Epidermal melanocyte (primary cell): ENCODE measurements around the gene CELF4.

ENCODE experiments used
- DNase-seq: peaks from one replicate; pipeline ENCODE4 v3.0.0; 2011; ENCODE audit warnings: low spot score; ENCODE audit not compliant: insufficient read length

The CELF4 gene

DNA sequence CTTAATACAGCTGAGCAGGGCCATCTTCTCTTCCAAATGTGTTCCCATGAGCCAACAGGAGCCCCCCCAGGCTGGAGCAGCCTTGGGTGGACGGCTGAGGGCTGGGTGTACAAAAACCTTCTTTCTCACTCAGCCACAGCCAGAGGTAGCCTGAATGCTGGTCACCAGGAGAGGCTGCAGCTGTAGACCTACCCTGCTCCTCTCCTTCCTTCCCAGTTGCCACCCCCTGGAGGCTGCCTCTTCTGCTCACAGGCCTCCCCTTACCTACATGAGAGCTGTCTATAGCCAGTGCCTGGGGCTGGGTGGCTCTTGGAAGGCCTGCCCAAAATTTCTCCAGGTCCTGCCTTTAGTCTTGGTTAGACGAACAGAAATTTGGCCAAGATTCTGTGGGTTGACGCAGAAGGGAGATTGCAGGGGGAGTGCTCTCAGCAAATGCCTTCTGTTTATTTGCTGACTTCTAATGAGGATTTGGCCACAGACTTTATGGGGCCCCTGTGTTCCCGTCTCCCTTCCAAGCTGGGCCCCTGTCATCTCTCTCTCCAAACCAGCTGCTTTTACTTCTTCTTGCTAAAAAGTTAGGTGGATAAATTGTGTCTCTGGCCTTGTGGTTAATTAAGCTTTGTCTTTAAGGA, 18.3 kb downstream of the CELF4 start:
- no peak for DNase-seq

DNA sequence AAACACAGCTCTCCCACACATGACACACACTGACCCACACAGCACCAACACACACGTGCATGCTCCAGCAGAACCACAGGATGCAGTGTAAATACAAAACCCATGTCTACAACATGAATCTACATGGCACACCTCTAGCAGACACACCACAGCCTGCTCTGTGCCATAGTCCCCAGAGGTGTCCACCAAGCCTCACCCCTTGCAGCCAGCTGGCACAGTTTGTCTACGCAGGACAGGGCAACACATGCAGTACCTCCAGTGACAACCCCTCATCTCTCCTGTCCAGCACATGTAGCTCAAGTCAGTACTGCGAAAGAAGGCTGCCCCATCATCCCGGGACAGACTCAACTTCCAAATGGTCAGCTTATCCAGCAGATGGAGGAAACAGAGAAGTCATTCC, 18.9 kb downstream of the CELF4 start:
- DNase-seq: no peak

DNA sequence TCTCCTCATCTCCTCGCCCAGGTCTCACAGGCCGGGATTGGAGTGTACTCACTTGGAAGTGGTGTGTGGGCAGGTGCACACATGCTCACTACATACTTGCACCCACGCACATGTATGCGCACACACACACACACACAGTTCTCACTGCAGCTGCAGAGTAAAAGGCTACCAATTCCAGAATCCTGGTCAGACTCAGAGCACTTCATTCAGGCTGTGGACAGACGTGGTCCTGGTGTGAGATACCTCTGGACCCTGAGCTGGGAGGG, 19.4 kb downstream of the CELF4 start:
- DNase-seq: no peak

DNA sequence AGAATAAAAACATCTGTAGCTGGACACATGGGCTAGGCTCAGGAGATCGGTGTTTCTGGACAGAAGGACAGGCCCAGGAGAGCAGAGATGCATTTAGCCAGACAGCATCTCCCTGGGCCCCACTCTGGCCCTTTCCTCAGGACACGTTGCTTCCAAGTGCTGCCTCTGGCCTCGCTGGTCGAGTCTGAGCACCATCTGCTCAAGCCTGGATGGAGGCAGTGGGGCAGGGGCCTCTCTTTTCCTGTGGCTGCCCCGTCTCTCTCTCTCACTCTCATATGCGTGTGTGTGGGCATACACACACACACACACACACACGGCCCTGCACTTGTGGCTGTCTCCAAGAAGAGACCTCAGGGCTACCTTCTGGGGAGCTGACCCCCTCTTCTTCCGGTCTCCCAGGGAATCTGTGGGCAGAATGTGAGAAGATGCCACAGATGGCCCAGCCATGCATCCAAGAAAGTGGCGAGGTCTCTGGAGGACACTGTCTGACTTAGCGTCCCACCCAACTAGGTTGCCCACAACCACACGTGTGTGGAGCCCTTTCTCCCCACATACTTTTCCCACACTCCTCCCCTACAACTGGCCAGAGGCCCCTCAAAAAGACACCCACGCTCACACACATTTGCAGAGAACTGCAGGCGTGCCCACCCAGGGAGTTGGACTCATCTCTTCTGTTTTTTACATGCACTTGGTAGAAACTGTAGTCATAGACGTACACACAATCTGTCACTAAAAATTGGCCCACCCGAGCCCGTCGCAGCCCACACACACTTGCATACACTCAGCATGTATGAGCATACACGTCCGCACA, 19.9 kb downstream of the CELF4 start:
- no peak for DNase-seq

DNA sequence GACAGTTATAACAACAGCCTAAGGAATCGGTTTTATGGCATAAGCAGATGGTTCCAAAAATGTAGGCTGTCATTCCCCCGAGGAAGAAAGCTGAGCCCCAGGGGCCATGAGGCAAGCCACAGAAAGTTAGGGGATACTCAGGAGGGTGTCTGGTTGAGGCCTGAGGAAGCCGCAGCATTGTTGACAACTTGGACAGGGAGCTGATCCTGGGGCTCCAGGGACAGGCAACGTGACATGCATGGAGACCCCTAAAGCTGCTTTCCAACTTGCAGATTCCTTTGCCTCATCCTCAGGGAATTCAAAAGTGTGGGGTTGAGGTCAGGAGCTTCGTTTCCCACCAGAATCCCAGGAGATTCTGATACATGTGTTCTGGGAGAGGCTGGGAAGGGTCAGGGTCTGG, 20.9 kb downstream of the CELF4 start:
- no peak for DNase-seq

DNA sequence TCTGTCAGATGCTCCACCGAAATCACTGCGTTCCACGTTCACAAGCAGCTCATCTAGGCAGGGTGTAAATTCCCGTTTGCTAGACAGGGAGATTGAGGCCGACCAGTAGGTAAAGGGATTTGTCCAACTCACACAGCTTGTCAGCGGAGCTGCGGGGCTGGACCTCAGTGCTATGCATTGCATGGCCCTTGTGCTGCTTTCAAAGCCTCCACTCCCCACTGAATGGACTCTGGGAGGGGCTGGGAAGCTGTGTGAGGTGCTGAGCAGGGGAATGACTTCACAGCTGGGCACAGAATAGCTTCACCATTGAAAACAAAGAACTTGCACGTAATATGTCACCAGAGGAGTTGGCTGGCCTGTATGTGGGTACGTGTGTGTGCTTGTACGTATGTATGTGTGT, 21.4 kb downstream of the CELF4 start:
- DNase-seq: no peak

DNA sequence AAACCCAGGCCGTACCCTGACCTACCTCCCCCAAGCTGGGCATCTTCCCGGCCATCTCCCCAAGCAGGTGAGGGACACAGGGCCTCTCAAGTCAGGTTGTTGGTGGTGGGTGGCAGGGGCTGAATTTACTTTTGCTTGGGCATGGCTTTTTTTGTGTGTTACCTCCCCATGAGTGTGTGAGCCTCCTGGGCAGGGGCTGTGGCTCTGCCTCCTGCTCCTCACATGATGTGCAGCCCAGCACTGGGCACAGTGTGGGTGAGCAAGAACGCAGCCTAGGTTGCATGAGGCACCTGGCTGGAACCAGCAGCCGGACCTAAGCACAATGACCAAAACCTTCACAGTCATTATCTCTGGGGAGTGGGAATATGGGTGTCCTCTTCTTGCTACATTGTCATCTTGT, 22.3 kb downstream of the CELF4 start:
- DNase-seq: no peak

DNA sequence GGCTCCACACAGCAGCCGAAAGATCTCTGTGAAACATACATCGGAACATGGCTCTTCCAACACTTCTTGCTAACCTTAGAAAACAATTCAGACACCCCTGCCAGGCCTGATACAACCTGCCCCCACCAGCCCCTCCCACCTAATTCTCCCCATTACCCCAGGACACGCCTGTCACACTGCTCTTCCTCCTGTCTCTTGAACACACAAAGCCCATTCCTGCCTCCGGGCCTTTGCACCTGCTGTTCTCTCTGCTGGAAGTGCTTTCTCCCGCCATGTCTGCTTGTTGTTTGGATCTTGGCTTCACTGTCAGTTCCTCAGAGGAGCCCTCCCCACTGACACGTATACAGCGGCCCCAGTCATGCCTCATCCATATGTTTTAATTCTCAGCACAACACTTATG, 24.1 kb downstream of the CELF4 start:
- DNase-seq: no peak

DNA sequence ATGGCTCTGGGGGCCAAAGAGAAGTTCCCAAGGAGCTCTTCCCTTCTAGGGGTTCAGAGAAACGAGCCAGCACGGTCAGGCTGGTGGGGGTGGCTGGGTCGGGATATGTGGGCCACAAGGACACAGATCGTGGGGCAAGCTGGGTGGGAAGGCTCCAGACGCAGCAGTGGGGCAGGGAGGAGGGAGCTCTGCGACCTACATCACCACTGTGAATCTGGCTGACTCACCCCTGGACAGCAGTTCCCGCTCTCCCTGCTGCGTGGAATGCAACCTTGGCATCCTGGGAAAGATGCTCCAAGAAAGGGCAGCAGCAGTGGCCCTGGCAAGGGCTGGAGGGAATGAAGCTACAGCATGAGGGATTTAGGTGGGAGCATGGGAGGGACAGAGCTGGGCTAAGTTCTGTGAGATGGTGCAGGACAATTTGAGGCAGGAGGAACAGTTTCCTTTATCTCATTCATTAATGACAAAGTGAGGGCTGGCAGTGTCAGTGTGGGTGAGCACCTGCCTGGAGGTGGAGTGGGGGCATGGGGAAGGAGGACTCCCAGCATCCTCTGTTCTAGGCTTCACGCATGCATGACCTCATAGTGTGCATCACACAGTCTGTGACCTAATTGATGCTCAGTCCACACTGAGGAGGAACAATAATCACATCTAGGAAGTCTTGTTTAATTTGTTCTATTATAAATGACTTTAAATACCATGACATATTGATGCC, 25.0 kb downstream of the CELF4 start:
- DNase-seq: no peak

DNA sequence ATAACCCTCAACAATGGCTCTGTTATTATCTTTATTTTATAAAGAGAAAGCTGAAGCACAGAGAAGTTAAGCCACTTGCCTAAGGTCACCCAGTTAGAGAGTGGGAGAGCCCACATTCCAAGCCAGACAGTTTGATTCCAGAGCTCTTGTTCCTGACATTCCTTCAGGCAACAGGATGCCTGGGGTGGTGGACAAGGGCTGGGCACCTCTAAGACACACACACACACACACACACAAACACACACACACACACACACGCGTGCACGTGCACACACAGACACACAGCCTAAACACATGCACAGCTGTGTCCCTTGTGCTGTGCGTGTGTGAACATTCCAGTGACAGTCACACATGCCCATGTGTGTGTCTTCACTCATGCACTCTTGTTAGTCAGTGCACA, 26.4 kb downstream of the CELF4 start:
- no peak for DNase-seq

DNA sequence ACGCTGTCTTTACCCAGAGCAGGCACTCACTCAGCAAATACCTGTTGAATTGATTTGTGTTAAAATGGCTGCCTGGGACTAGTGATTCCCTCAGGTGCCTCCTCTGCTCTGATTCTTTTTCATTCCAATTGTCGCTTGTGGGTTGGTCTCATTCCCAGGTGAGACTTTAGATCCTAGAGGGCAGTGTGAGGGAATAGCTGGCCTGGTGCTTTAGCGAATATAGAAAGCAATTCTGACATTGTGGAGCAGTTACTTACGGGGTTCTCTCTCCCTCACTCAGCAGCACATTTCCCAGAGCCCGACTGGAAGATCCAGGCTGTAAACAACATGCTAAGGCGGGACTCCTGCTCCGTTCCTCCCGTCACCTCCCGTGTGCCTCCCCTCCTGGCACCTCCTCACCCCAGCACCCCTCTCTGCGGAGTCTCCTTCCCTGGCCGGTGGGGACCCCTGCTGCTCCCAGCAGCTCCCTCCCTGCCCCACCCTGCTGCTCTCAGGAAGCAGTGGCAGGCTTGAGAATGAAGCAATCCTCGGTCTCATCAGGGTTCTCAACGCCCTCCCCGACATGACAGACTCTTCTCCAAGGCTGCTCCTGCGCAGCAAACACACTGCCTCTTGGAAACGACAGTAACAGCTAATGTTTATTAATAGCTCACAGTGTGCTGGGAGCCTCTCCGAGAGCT, 26.9 kb downstream of the CELF4 start:
- no peak for DNase-seq

DNA sequence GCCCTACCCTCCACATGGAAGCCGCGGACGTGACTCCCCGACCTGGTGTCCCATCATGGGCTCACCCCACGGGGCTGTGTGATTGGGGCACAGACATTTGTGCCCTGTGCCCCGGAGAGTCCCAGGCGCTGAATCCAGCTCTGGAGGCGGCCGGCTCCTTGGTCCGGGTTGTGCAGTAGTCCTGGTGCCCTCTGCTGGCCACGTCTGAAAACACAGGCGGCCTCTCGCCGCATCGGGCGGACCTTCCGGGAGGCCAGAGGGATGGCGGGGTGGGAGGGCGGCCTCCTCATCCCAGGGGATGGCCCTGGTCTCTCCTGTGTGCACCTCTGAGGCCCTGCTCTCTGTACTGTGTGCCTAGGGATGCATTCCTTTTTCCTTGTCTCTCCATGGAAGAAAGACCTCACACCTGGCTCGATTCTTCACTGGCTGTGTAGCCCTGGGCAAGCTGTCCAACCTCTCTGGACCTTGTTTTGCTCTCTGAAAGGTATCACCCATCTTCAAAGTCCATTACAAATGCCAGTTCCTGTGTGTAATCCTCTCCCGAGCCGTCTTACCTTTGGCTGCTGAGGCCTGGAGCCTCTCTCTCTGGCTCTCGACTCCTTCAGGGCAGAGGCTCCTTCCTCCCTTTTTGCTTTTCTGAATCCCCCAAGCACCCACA, 27.6 kb downstream of the CELF4 start:
- peak; percentile 92 for DNase-seq

DNA sequence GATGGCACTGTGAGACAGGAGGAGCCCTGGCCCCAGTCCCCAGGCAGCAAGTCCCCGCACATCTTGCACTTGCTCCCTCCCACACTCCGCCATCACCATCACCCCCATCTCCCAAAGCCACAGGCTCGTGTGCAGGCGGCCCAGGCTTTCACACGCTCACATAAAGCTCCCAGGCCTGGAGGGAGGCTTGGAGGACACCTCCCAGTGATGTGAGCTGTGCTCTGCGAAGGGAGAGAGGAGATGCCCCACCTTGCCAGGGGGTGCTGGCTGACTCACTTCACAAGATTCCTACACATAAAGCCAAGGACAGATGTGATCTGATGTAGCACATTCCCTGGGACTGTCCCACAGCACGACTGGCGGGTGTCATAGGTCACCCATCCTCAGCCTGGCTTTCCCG, 28.9 kb downstream of the CELF4 start:
- DNase-seq: no peak

DNA sequence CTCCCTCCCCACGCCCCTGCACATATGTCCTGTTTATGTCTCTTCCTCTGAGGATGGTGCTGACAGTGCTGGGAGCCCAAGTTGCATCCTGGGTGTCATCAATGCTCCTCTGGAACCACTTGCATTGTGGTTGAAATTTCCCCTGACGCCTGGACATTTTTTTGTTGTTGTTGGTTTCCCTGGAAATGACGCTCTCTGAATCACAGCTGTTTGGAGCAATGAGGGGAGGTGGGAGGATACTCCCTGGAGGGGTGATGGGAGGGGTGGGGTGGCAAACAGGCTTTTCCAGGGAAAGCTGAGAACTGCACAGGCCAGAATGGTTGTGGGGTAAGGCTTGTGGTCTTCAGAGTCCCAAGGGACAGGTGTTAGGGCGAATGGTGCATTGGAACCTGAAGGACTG, 29.6 kb downstream of the CELF4 start:
- DNase-seq: no peak

DNA sequence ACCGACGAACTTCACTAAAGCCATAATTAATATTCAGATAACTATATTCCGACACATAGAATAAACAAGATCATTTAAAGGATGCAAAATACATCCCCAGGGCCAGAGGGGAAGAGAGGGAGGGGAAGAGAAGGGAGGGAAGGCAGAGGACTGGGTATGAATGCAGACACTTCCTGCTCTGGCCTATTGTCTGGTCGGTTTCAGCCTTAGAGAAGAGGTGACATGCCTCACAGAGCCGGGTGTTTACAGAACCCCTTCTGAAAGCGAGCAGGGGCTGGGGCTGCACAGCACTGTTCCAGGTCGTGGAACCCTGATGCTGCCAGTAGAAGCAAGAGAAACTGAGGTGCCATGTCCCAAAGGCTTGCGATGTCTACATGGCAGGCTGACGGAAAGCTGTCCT, 31.0 kb downstream of the CELF4 start:
- DNase-seq: no peak

DNA sequence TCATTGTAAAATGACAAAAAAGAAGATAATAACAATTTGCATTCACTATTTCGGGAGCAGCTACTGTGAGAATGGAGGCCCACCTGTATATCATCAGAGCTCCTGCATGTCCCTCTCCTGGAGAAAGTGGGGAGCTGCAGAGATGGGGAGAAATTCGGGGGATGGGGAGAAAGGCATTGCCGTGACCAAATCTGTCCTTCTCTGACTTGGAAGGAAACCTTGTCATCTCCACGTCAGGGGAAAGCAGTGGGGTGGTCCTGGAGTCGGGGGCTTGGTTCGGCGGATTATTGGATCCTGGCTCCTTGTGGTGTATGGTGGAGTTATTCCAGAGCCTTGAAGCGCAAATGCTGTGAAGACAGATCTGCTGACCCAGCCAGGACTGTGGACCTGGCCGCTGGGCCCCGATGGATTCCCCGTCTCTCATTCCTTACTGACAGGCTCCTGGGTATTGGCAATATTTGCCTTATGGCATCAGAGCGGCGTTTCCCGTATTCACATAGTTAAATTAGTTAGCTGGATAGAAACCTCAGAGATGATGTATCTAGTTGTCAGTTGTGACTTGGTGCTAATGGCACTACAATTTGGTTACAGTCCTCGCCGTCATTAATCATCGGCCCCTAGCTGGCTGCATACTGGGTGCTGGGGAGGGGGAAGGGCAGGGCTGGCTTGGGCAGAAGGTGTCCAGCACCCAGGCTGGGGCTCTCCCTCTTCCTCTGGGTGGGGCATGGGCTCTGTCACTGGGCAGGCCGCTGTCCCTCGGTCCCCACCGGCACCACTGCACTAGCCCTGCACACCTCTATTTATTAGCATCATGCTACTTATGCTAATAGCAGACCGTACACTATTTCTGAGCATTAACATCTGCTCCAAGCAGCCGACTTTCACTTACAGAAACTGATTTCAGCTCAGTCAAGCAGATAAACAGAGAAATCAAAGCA, 31.7 kb downstream of the CELF4 start:
- DNase-seq: no peak

DNA sequence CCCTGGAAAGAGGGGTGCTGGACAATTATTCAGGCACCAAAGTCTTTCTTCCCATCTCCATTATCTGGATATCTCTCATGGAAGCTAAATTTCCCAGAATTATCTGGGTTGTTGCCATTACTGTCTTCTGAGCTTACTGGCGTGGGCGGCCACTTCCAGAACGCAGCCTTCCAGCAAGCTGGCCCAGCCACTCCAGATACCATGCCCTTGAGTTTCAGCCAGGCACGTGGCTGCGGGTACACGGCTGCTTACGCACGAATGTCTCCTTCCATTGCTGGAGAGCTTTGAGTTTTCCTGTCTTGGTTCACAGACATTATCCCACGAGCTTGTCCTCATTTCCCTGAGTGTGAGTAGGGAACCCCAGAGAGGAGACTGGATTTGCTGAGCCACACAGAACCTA, 32.7 kb downstream of the CELF4 start:
- DNase-seq: no peak

DNA sequence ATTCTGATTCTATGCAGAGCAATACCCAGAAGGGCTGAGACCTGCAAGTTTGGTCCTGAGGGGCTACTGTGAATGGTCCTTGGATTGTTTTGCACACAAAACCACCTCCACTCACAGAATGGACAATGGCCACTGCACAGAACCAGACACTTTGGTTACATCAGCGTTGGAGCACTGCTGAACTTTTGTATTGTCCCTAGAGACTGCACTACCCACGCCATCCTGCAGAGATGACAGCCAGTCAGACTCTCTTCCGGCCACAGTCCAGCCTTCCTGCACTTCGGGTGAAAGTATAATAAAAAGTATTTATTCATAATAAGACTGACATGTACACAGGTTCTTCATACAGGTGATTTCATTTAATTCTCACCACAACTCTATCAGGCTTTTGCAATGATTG, 35.7 kb downstream of the CELF4 start:
- DNase-seq: no peak

DNA sequence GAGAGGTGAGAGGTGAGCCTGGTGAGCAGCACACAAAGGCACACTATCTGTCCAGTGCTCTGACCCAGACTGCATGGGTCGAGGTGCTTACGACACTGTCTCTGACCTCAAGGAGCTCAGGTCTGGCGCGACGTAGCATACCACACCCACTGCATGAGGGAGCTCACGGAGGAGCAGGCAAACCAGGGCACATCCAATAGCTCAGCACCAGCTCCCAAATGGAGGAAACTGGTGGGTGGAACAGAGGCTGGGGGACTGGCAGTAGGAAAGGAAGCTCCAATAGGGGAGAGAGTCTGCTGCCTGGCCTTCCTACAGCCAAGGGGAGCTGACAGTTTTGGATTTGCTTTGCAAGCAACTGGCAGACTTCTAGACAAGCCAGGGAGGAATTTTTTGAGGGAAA, 36.3 kb downstream of the CELF4 start:
- DNase-seq: no peak

DNA sequence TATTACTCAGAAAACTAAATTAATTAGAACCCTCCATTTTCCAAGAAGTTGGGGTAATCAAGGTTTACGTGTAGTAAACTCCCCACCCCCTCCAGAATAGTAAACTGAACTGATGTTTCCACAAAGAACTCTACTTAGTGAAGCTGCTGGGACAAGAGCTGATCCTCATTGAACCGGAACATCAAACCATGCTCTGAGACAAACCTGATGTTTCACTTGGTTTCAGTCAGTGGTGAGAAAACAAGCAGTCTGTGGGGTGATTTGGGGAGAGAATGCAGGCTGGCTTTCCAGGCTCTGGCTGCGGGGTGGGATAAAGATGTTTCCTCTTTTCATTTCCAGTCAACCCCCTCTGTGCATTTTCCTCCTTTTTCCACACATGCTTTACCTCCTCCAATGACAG, 38.2 kb downstream of the CELF4 start:
- DNase-seq: no peak

DNA sequence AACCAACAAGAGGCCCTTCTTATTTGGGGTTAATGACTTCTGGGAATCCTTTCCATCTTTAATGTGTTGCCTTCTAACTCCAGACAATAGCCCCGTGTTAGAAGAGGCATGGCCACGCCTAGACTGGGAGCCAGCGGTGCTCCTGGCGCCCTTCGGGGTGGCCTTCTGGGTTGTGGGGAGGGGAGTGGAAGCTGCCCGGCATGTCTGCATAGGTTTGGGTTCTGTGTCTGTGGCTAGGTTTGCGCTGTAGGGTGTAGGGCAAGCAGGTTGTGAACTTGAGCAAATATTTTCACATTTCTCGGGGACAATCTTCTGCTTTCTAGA, 40.4 kb downstream of the CELF4 start:
- DNase-seq: no peak
